Endothelial cell of umbilical vein (primary cell): ENCODE data around the gene CPNE8.

Experiments used
- CTCF ChIP-seq, 2 donors: IDR thresholded peaks; 1 replicate in 1 of 2; 2 replicates in 1 of 2; pipeline ENCODE4 v1.5.1; 2011; ENCODE audit warnings: low read length in 2 of 2, mild to moderate bottlenecking in 2 of 2, moderate library complexity in 2 of 2, control low read depth in 1 of 2, inconsistent platforms in 1 of 2, low read depth in 1 of 2; ENCODE audit not compliant: insufficient read depth in 1 of 2; ENCODE audit errors: extremely low read depth in 1 of 2
- EZH2 ChIP-seq: IDR thresholded peaks from 2 replicates; pipeline ENCODE4 v1.6.1; 2012; ENCODE audit warnings: borderline replicate concordance, low read depth, mild to moderate bottlenecking, moderate library complexity, low read length, inconsistent platforms; ENCODE audit not compliant: severe bottlenecking
- GATA2 ChIP-seq: IDR thresholded peaks from 2 replicates; pipeline ENCODE4 v1.7.0; 2011; ENCODE audit warnings: low read depth, mild to moderate bottlenecking, moderate library complexity, mixed read lengths, low read length; ENCODE audit not compliant: insufficient read length, insufficient read depth
- JUN ChIP-seq: IDR thresholded peaks from 2 replicates; pipeline ENCODE4 v1.6.1; 2011; ENCODE audit warnings: borderline replicate concordance, low read depth; ENCODE audit not compliant: insufficient read length, insufficient read depth
- MAX ChIP-seq: IDR thresholded peaks from 2 replicates; pipeline ENCODE4 v1.6.1; 2011; ENCODE audit not compliant: insufficient read depth, insufficient read length
- MYC ChIP-seq: IDR thresholded peaks from one replicate; pipeline ENCODE4 v1.6.1; 2011; ENCODE audit warnings: mild to moderate bottlenecking, low read depth, low read length
- POLR2A ChIP-seq: IDR thresholded peaks from 2 replicates; pipeline ENCODE4 v1.6.1; 2012; ENCODE audit warnings: low read depth, mild to moderate bottlenecking, control low read depth, low read length
- POLR2AphosphoS5 ChIP-seq: IDR thresholded peaks from 2 replicates; pipeline ENCODE4 v1.6.1; 2012; ENCODE audit warnings: low read depth, mild to moderate bottlenecking, control low read depth, low read length, moderate library complexity; ENCODE audit not compliant: insufficient read depth

GRCh38 chr12:38847247-38847646, 58.1 kb downstream of the CPNE8 start:
- no peak for TF ChIP-seq MYC
- no peak for TF ChIP-seq POLR2A
- TF ChIP-seq CTCF (IDR thresholded peaks at IDR 0.05; ENCODE audit: extremely low read depth in 1 of 2, insufficient read depth in 1 of 2, low read depth in 1 of 2, low read length in 2 of 2), result no peak
- no peak for TF ChIP-seq EZH2
- no peak for TF ChIP-seq POLR2AphosphoS5
- TF ChIP-seq GATA2, result no peak
- TF ChIP-seq MAX, result no peak
- no peak for TF ChIP-seq JUN
